ENCODE data around the gene TMOD1. TPM values are rescaled to one million over a fixed set of nuclear protein-coding genes. Genes with fewer than 3 reads are reported as not detected.
"Not testable (repeated sequence)": the region's sequence is repeated elsewhere in the genome, so short reads cannot be mapped to it uniquely, and the experiment has no call there.

The TMOD1 gene
- total RNA-seq, 2 donors from 2014 or later, result 118 to 122 TPM

DNA sequence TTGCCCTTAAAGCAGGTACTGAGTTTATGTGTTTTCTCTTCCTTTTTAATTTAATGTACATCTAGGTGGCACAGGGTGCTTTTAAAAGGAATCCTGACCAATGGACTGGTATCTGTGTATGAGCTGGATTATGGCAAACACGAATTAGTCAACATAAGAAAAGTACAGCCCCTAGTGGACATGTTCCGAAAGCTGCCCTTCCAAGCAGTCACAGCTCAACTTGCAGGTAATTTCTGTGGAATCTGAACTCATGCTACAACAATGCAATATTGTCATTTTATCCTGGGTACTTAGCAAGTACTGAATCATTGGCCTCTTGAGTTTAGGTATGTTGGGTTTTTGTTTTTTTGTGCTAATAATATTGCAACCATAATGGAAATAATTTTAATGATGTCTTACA is 14.4 kb upstream of the TMOD1 start:
- H3K4me3 ChIP-seq, result no peak overlapping the region
- no peaks in the 10 kb centered on the region for H3K4me1 ChIP-seq
- TF ChIP-seq, protein P1, sequence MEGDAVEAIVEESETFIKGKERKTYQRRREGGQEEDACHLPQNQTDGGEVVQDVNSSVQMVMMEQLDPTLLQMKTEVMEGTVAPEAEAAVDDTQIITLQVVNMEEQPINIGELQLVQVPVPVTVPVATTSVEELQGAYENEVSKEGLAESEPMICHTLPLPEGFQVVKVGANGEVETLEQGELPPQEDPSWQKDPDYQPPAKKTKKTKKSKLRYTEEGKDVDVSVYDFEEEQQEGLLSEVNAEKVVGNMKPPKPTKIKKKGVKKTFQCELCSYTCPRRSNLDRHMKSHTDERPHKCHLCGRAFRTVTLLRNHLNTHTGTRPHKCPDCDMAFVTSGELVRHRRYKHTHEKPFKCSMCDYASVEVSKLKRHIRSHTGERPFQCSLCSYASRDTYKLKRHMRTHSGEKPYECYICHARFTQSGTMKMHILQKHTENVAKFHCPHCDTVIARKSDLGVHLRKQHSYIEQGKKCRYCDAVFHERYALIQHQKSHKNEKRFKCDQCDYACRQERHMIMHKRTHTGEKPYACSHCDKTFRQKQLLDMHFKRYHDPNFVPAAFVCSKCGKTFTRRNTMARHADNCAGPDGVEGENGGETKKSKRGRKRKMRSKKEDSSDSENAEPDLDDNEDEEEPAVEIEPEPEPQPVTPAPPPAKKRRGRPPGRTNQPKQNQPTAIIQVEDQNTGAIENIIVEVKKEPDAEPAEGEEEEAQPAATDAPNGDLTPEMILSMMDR (IDR thresholded peaks at IDR 0.05), result peak in 1 of 2 donors; percentile 31
- no peak for DNase-seq (ENCODE audit: low spot score)
- peaks cover 25% of the 10 kb centered on the region for H3K36me3 ChIP-seq
- H3K27me3 ChIP-seq, result no peaks in the 10 kb centered on the region
- H3K9me3 ChIP-seq, result peaks cover 0 to 8% of the 10 kb centered on the region in 2 donors
- H3K27ac ChIP-seq, result no peak overlapping the region

DNA sequence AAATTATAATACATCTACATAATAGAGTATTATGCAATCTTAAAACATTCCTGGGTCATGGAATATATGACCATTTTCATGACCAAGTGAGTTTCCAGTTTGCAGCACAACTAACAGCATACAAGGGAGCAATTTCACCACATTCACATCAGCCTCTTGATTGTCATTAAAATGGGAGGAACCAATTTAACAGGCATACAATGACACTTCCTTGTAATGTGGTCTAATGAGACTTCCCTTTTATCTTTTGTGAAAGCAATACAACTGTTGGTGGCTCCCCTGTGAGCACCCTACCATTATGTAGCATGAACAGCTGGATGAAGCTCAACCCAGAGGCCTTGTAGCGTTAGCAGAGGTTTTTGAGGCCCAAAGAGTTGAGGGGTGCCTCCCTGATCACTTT is 13.6 kb upstream of the TMOD1 start:
- Histone ChIP-seq H3K36me3 (peaks cover 17% of the 10 kb centered on the region), H3K27me3 (no peaks in the 10 kb centered on the region), H3K27ac (no peak overlapping the region), H3K4me1 (no peaks in the 10 kb centered on the region), H3K9me3 (peaks cover 0 to under 1% of the 10 kb centered on the region in 2 donors), H3K4me3 (no peak overlapping the region)
- DNase-seq (ENCODE audit: low spot score), result no peak
- TF ChIP-seq, protein P1 (IDR thresholded peaks at IDR 0.05), result no peak

DNA sequence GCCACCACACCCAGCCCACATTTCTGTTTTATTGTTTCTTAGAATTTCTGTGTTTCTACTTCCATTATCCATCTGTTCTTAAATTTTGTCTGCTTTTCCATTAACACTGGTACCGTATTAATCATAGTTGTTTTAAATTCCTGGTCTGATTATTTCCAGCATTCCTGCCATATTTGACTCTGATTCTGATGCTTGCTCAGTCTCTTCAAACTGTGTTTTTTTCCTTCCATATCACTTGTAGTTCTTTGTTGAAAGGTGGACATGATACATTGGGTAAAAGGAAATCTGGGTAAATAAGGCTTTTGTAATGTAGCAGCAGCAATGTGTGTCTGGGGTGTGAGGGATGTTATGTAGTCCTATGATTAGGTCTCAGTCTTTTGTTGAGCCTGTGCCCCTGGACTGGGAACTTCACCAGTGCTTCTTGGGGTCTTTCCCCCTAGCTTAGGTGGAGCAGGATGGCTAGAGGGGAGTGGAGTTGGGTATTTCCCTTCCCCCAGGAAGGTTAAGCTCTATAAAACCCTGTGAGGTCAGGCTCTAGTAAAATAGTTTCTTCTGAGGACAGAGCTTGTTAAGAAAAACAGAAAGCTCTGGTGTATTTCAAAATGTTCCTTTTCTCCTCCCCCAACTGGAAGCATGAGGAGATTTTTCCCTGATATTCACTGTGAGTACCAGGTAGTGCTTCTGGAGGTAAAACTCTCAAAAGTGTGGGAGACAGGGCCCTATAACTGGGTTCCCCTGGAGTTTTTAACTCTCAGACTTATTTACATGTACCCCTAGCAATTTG is 10.1 kb upstream of the TMOD1 start:
- no peak overlapping the region for H3K4me3 ChIP-seq
- no peaks in the 10 kb centered on the region for H3K9me3 ChIP-seq
- H3K36me3 ChIP-seq, result peaks cover 10% of the 10 kb centered on the region
- no peaks in the 10 kb centered on the region for H3K4me1 ChIP-seq
- H3K27me3 ChIP-seq, result no peaks in the 10 kb centered on the region
- H3K27ac ChIP-seq, result no peak overlapping the region
- DNase-seq (ENCODE audit: low spot score), result no peak
- TF ChIP-seq, protein P1 (IDR thresholded peaks at IDR 0.05), result no peak

DNA sequence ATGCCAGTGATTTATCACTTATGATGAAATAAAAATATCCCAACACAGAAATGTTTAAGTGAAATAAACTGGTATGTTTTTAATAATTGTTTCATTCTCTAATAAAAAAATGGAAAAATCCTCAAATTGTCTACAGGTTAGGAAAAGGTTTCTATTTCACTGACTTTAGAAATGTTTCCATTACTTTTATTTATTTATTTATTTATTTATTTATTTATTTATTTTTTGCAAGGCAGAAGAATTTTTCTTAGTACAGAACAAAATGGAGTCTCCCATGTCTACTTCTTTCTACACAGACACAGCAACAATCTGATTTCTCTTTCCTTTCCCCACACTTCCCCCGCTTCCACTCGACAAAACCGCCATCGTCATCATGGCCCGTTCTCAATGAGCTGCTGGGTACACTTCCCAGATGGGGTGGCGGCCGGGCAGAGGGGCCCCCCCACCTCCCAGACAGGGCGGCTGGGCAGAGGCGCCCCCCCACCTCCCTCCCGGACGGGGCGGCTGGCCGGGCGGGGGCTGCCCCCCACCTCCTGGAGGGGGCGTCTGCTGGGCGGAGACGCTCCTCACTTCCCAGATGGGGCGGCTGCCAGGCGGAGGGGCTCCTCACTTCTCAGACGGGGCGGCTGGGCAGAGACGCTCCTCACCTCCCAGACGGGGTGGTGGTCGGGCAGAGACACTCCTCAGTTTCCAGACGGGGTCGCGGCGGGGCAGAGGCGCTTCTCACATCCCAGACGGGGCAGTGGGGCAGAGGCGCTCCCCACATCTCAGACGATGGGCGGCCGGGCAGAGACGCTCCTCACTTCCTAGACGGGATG is 3.7 kb upstream of the TMOD1 start:
- not testable (repeated sequence) for H3K36me3 ChIP-seq; H3K4me3 ChIP-seq; H3K27ac ChIP-seq; DNase-seq (ENCODE audit: low spot score); H3K9me3 ChIP-seq; H3K27me3 ChIP-seq
- peaks cover 0 to 13% of the 10 kb centered on the region in 2 donors for H3K4me1 ChIP-seq

DNA sequence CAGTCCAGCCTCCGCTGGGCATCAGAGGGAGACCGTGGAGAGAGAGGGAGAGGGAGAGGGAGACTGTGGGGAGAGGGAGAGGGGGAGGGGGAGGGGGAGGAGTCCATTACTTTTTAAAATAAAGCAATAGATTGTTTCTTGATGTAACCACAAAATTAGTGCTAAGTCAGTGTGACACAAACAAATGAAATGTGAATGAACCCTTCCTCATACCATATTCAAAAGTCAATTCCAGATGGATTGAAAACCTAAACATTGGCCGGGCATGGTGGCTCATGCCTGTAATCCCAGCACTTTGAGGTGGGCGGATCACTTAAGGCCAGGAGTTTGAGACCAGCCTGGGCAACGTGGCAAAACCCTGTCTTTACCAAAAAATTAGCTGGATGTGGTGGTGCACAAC is 2.6 kb upstream of the TMOD1 start:
- DNase-seq (ENCODE audit: low spot score); H3K27ac ChIP-seq: not testable (repeated sequence)

DNA sequence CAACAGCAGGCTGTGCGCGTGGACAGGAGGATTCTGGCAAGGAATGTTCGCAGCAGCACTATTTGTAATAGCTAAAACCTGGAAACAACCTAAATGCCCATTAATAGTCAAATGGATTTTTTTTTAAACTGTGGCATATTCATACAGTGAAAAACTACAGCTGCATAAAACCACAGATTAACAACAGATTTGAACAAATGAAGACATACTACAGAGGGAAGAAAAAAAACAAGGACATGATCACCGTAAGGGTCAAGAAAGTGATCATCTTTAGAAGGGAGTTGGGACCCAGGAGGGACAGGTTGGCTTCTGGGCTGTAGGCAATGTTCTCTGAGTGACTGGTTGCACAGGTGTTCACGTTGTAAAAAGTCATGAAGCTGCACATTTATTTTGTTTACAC is 1.2 kb upstream of the TMOD1 start:
- TF ChIP-seq, protein P1 (IDR thresholded peaks at IDR 0.05), result no peak

More for the DNA sequence above, 2.6 kb upstream of the TMOD1 start:
- H3K36me3 ChIP-seq, H3K4me3 ChIP-seq, H3K9me3 ChIP-seq, H3K27me3 ChIP-seq: not testable (repeated sequence)
- peaks cover 0 to 24% of the 10 kb centered on the region in 2 donors for H3K4me1 ChIP-seq

More for the DNA sequence above, 1.2 kb upstream of the TMOD1 start:
- Histone ChIP-seq H3K36me3 (no peaks in the 10 kb centered on the region), H3K27ac (peak overlapping the region in 1 of 2 donors; percentile 30), H3K27me3 (no peaks in the 10 kb centered on the region), H3K4me3 (no peak overlapping the region), H3K4me1 (peaks cover 0 to 38% of the 10 kb centered on the region in 2 donors), H3K9me3 (no peaks in the 10 kb centered on the region)
- DNase-seq (ENCODE audit: low spot score), result no peak
